H1 (cell line): ENCODE measurements around the gene ATP6V1B1.

Experiments used
- CEBPB ChIP-seq: IDR thresholded peaks from 2 replicates; pipeline ENCODE4 v1.6.1; 2012; ENCODE audit warnings: low read depth, low read length
- CHD1 ChIP-seq: IDR thresholded peaks from 2 replicates; pipeline ENCODE4 v1.6.1; 2012; ENCODE audit warnings: low read depth, low read length, improper control_type of control experiment
- CHD2 ChIP-seq: IDR thresholded peaks from 2 replicates; pipeline ENCODE4 v1.6.1; 2012; ENCODE audit warnings: low read length, improper control_type of control experiment
- EZH2 ChIP-seq: fragments of 200-600 bp; sonication (generic); IDR thresholded peaks from 2 replicates; pipeline ENCODE4 v1.7.1; 2012; ENCODE audit warnings: low read depth, mild to moderate bottlenecking, moderate library complexity, low read length, inconsistent platforms; ENCODE audit not compliant: severe bottlenecking
- JUN ChIP-seq: IDR thresholded peaks from 2 replicates; pipeline ENCODE4 v1.6.1; 2011; ENCODE audit warnings: low read depth, mild to moderate bottlenecking, improper control_type of control experiment, low read length
- TEAD4 ChIP-seq: IDR thresholded peaks from 2 replicates; pipeline ENCODE4 v1.6.1; 2012; ENCODE audit warnings: low read depth, low read length, inconsistent platforms, mixed read lengths
- TF ChIP-seq, protein P1 (sequence below), 3 experiments: IDR thresholded peaks; 1 replicate in 2 of 3; 2 replicates in 1 of 3; pipeline versions ENCODE4 v1.5.1 to v1.6.1; 2011; ENCODE audit warnings: low read length in 3 of 3, mild to moderate bottlenecking in 3 of 3, inconsistent platforms in 2 of 3, low read depth in 1 of 3, moderate library complexity in 1 of 3; ENCODE audit not compliant: insufficient read depth in 1 of 3; ENCODE audit errors: control extremely low read depth in 1 of 3
- TF ChIP-seq, protein P2 (sequence below): IDR thresholded peaks from 2 replicates; pipeline ENCODE4 v1.6.1; 2012; ENCODE audit warnings: inconsistent platforms

GRCh38 chr2:70887550-70888246 is 48.0 kb upstream of the ATP6V1B1 start:
- TF ChIP-seq, protein P1, sequence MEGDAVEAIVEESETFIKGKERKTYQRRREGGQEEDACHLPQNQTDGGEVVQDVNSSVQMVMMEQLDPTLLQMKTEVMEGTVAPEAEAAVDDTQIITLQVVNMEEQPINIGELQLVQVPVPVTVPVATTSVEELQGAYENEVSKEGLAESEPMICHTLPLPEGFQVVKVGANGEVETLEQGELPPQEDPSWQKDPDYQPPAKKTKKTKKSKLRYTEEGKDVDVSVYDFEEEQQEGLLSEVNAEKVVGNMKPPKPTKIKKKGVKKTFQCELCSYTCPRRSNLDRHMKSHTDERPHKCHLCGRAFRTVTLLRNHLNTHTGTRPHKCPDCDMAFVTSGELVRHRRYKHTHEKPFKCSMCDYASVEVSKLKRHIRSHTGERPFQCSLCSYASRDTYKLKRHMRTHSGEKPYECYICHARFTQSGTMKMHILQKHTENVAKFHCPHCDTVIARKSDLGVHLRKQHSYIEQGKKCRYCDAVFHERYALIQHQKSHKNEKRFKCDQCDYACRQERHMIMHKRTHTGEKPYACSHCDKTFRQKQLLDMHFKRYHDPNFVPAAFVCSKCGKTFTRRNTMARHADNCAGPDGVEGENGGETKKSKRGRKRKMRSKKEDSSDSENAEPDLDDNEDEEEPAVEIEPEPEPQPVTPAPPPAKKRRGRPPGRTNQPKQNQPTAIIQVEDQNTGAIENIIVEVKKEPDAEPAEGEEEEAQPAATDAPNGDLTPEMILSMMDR (IDR thresholded peaks at IDR 0.05; ENCODE audit: control extremely low read depth in 1 of 3, insufficient read depth in 1 of 3, low read depth in 1 of 3, low read length in 3 of 3) = no peak
- TF ChIP-seq, protein P2, sequence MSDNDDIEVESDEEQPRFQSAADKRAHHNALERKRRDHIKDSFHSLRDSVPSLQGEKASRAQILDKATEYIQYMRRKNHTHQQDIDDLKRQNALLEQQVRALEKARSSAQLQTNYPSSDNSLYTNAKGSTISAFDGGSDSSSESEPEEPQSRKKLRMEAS = no peak; the same call in 1 of the 2 replicates
- no peak for TF ChIP-seq CHD1
- no peak for TF ChIP-seq CEBPB
- no peak for TF ChIP-seq EZH2
- TF ChIP-seq TEAD4 = no peak
- no peak for TF ChIP-seq CHD2
- TF ChIP-seq JUN = no peak
